ENCODE results near the gene TPPP.

TPPP gene

GRCh38 chr5:665956-666711, 27.0 kb downstream of the TPPP start:
- DNase-seq (ENCODE audit: low read depth in 1 of 2, low spot score in 1 of 2) = no peak

GRCh38 chr5:665541-665955, 27.6 kb downstream of the TPPP start:
- DNase-seq (ENCODE audit: low read depth in 1 of 2, low spot score in 1 of 2) = no peak

GRCh38 chr5:664994-665360, 28.2 kb downstream of the TPPP start:
- DNase-seq (ENCODE audit: low read depth in 1 of 2, low spot score in 1 of 2) = no peak

- no peak for DNase-seq (ENCODE audit: low read depth in 1 of 2, low spot score in 1 of 2)
Observed at GRCh38 chr5:664343-664993, 28.7 kb downstream of the TPPP start.

- no peak for DNase-seq (ENCODE audit: low read depth in 1 of 2, low spot score in 1 of 2)
Observed at GRCh38 chr5:663436-664342, 29.5 kb downstream of the TPPP start.

- DNase-seq (ENCODE audit: low read depth in 1 of 2, low spot score in 1 of 2) = no peak
Observed at GRCh38 chr5:662751-663435, 30.3 kb downstream of the TPPP start.

GRCh38 chr5:661891-662750, 31.0 kb downstream of the TPPP start:
- no peak for DNase-seq (ENCODE audit: low read depth in 1 of 2, low spot score in 1 of 2)

GRCh38 chr5:660491-661030, 32.6 kb downstream of the TPPP start:
- no peak for DNase-seq (ENCODE audit: low read depth in 1 of 2, low spot score in 1 of 2)

GRCh38 chr5:659496-660263, 33.5 kb downstream of the TPPP start:
- DNase-seq (ENCODE audit: low read depth in 1 of 2, low spot score in 1 of 2) = no peak

GRCh38 chr5:658103-658502, 35.0 kb downstream of the TPPP start:
- no peak for DNase-seq (ENCODE audit: low read depth in 1 of 2, low spot score in 1 of 2)

- DNase-seq (ENCODE audit: low read depth in 1 of 2, low spot score in 1 of 2) = no peak
Observed at GRCh38 chr5:657570-657969, 35.6 kb downstream of the TPPP start.

- DNase-seq (ENCODE audit: low read depth in 1 of 2, low spot score in 1 of 2) = no peak
Observed at GRCh38 chr5:655406-655805, 37.7 kb downstream of the TPPP start.

GRCh38 chr5:654071-654778, 38.9 kb downstream of the TPPP start:
- DNase-seq (ENCODE audit: low read depth in 1 of 2, low spot score in 1 of 2) = no peak

- DNase-seq (ENCODE audit: low read depth in 1 of 2, low spot score in 1 of 2) = no peak
Observed at GRCh38 chr5:652773-653350, 40.3 kb downstream of the TPPP start.

GRCh38 chr5:652023-652515, 41.1 kb downstream of the TPPP start:
- DNase-seq (ENCODE audit: low read depth in 1 of 2, low spot score in 1 of 2) = no peak

GRCh38 chr5:651296-652022, 41.7 kb downstream of the TPPP start:
- DNase-seq (ENCODE audit: low read depth in 1 of 2, low spot score in 1 of 2) = no peak

- DNase-seq (ENCODE audit: low read depth in 1 of 2, low spot score in 1 of 2) = no peak
Observed at GRCh38 chr5:647727-648126, 45.4 kb downstream of the TPPP start.

Data from activated CD4-positive, alpha-beta T cell treated with anti-CD3 and anti-CD28 coated beads, Interleukin-2, amount 50 U/mL, for 24 hours (primary cell).